ENCODE data around the gene ARHGEF40. TPM values are rescaled to one million over a fixed set of nuclear protein-coding genes. Genes with fewer than 3 reads are reported as not detected.

The ARHGEF40 gene
- total RNA-seq, 1 donor from 2014 or later = 1.4 TPM

- no peak for TF ChIP-seq CTCF (IDR thresholded peaks at IDR 0.05)
- no peak for ATAC-seq (ENCODE audit: low read depth)
- POLR2A ChIA-PET = no interaction called here
- H3K4me1 Mint-ChIP-seq = no peaks in the 10 kb centered on the region
- H3K27ac Mint-ChIP-seq = no peak within 1 kb of the TSS
- no peaks in the 10 kb centered on the region for H3K36me3 Mint-ChIP-seq (ENCODE audit: low read depth)
- peaks cover 12% of the 10 kb centered on the region for H3K27me3 Mint-ChIP-seq
- no peak within 1 kb of the TSS for H3K4me3 Mint-ChIP-seq
- H3K9me3 Mint-ChIP-seq = no peaks in the 10 kb centered on the region
- CTCF ChIA-PET = interaction anchor here (1.0 to 3.8 kb wide), 3 partner anchors 15 to 20 kb away, joined by 3 to 21 read pairs (median 19); no protein-coding TSS in a partner anchor
- intact Hi-C loops (cut with micrococcal nuclease) = no loop called here
- DNase-seq = no peak
These were observed 35.4 kb upstream of the ARHGEF40 start, which contains the start of gene RNASE13 for GRCh38 chr14:21034707-21035106. RNASE13 (minus strand) TSS chr14:21034807; CDS start chr14:21034288, 519 bp downstream.

GRCh38 chr14:21036751-21037150, 33.4 kb upstream of the ARHGEF40 start:
- peaks cover 14% of the 10 kb centered on the region for H3K27me3 Mint-ChIP-seq
- CTCF ChIA-PET = interaction anchor here (1.3 to 2.2 kb wide), 2 partner anchors 8 to 22 kb away, joined by 6 to 19 read pairs; no protein-coding TSS in a partner anchor

GRCh38 chr14:21037156-21037555, 32.9 kb upstream of the ARHGEF40 start:
- Mint-ChIP-seq H3K9me3 (no peaks in the 10 kb centered on the region), H3K36me3 (ENCODE audit: low read depth) (no peaks in the 10 kb centered on the region), H3K4me1 (no peaks in the 10 kb centered on the region), H3K27ac (no peak overlapping the region), H3K27me3 (peaks cover 13% of the 10 kb centered on the region), H3K4me3 (no peak overlapping the region)
- no peak for TF ChIP-seq CTCF (IDR thresholded peaks at IDR 0.05)
- DNase-seq (no peak), ATAC-seq (ENCODE audit: low read depth) (no peak)
- intact Hi-C loops (cut with micrococcal nuclease) = no loop called here
- ChIA-PET CTCF (interaction anchor here (0.6 kb wide), 1 partner anchor 35 kb away, joined by 3 read pairs; no protein-coding TSS in a partner anchor), POLR2A (interaction anchor here (1.1 kb wide), 1 partner anchor 22 kb away, joined by 3 read pairs; no protein-coding TSS in a partner anchor)

More at GRCh38 chr14:21036751-21037150, 33.4 kb upstream of the ARHGEF40 start:
- no peak overlapping the region for H3K4me3 Mint-ChIP-seq
- TF ChIP-seq CTCF (IDR thresholded peaks at IDR 0.05) = no peak
- intact Hi-C loops (cut with micrococcal nuclease) = no loop called here
- POLR2A ChIA-PET = interaction anchor here (1.1 kb wide), 1 partner anchor 22 kb away, joined by 3 read pairs; no protein-coding TSS in a partner anchor
- H3K4me1 Mint-ChIP-seq = no peaks in the 10 kb centered on the region
- H3K36me3 Mint-ChIP-seq (ENCODE audit: low read depth) = no peaks in the 10 kb centered on the region
- H3K27ac Mint-ChIP-seq = no peak overlapping the region
- ATAC-seq (ENCODE audit: low read depth) = no peak
- no peak for DNase-seq
- no peaks in the 10 kb centered on the region for H3K9me3 Mint-ChIP-seq

GRCh38 chr14:21038441-21039422, 31.4 kb upstream of the ARHGEF40 start:
- intact Hi-C loops (cut with micrococcal nuclease) = no loop called here
- CTCF ChIA-PET = interaction anchor here (4.4 kb wide), 1 partner anchor 23 kb away, joined by 92 read pairs; no protein-coding TSS in a partner anchor

More at GRCh38 chr14:21038441-21039422, 31.4 kb upstream of the ARHGEF40 start:
- DNase-seq (no peak), ATAC-seq (ENCODE audit: low read depth) (no peak)
- TF ChIP-seq CTCF (IDR thresholded peaks at IDR 0.05) = no peak
- peaks cover 13% of the 10 kb centered on the region for H3K27me3 Mint-ChIP-seq
- no peaks in the 10 kb centered on the region for H3K4me1 Mint-ChIP-seq
- POLR2A ChIA-PET = no interaction called here
- no peak overlapping the region for H3K27ac Mint-ChIP-seq
- H3K4me3 Mint-ChIP-seq = no peak overlapping the region
- H3K36me3 Mint-ChIP-seq (ENCODE audit: low read depth) = no peaks in the 10 kb centered on the region
- H3K9me3 Mint-ChIP-seq = no peaks in the 10 kb centered on the region
